Measurements from ENCODE around the gene WARS2.

DNA sequence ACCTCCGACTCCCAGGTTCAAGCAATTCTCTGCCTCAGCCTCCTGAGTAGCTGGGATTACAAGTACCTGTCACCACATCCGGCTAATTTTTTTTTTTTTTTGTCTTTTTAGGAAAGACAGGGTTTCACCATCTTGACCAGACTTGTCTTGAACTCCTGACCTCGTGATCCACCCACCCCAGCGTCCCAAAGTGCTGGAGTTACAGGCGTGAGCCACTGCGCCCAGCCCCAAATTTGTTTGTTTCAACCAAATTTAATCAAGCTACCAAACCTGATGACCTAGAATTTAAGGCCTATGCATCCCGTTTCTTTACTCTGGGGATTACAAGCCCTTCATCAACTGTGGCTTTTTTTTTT is 94.0 kb downstream of the WARS2 start:
- TF ChIP-seq, protein P1, sequence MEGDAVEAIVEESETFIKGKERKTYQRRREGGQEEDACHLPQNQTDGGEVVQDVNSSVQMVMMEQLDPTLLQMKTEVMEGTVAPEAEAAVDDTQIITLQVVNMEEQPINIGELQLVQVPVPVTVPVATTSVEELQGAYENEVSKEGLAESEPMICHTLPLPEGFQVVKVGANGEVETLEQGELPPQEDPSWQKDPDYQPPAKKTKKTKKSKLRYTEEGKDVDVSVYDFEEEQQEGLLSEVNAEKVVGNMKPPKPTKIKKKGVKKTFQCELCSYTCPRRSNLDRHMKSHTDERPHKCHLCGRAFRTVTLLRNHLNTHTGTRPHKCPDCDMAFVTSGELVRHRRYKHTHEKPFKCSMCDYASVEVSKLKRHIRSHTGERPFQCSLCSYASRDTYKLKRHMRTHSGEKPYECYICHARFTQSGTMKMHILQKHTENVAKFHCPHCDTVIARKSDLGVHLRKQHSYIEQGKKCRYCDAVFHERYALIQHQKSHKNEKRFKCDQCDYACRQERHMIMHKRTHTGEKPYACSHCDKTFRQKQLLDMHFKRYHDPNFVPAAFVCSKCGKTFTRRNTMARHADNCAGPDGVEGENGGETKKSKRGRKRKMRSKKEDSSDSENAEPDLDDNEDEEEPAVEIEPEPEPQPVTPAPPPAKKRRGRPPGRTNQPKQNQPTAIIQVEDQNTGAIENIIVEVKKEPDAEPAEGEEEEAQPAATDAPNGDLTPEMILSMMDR (IDR thresholded peaks at IDR 0.05; ENCODE audit: low read length), result no peak
- no peak for TF ChIP-seq EZH2 (IDR thresholded peaks at IDR 0.05; ENCODE audit: borderline replicate concordance, low read length)

Data from OCI-LY1 (cell line).